ENCODE data around the gene BRAF.
"Not testable (repeated sequence)": the region's sequence is repeated elsewhere in the genome, so short reads cannot be mapped to it uniquely, and the experiment has no call there.

Gene BRAF

GRCh38 chr7:140695381-140695780 is 229.3 kb downstream of the BRAF start:
- no peak for TF ChIP-seq CTCF (IDR thresholded peaks at IDR 0.05; ENCODE audit: low read depth, low read length)

GRCh38 chr7:140694592-140694991 is 230.1 kb downstream of the BRAF start:
- TF ChIP-seq CTCF (IDR thresholded peaks at IDR 0.05; ENCODE audit: low read depth, low read length): no peak
- no peak overlapping the region for H3K4me3 ChIP-seq (ENCODE audit: low read depth, low read length)

More at GRCh38 chr7:140695381-140695780, 229.3 kb downstream of the BRAF start:
- H3K4me3 ChIP-seq (ENCODE audit: low read depth, low read length): no peak overlapping the region

GRCh38 chr7:140693849-140694248 is 230.9 kb downstream of the BRAF start:
- H3K4me3 ChIP-seq (ENCODE audit: low read depth, low read length): not testable (repeated sequence)

GRCh38 chr7:140691376-140692045 is 233.2 kb downstream of the BRAF start:
- H3K4me3 ChIP-seq (ENCODE audit: low read depth, low read length): no peak overlapping the region
- TF ChIP-seq CTCF (IDR thresholded peaks at IDR 0.05; ENCODE audit: low read depth, low read length): no peak

- no peak overlapping the region for H3K4me3 ChIP-seq (ENCODE audit: low read depth, low read length)
These were observed 235.3 kb downstream of the BRAF start for GRCh38 chr7:140689199-140690152.

GRCh38 chr7:140688341-140688740 is 236.4 kb downstream of the BRAF start:
- no peak for TF ChIP-seq CTCF (IDR thresholded peaks at IDR 0.05; ENCODE audit: low read depth, low read length)
- H3K4me3 ChIP-seq (ENCODE audit: low read depth, low read length): no peak overlapping the region

More at GRCh38 chr7:140689199-140690152, 235.3 kb downstream of the BRAF start:
- TF ChIP-seq CTCF (IDR thresholded peaks at IDR 0.05; ENCODE audit: low read depth, low read length): no peak

GRCh38 chr7:140686921-140687320 is 237.8 kb downstream of the BRAF start:
- no peak for TF ChIP-seq CTCF (IDR thresholded peaks at IDR 0.05; ENCODE audit: low read depth, low read length)
- H3K4me3 ChIP-seq (ENCODE audit: low read depth, low read length): no peak overlapping the region

Data from WI38 (cell line).